Measurements from ENCODE around the gene CACNG4. TPM values are rescaled to one million over a fixed set of nuclear protein-coding genes. Genes with fewer than 3 reads are reported as not detected.

The CACNG4 gene
- total RNA-seq, 4 donors from 2014 or later = 0.21 to 3.9 (median 0.26) TPM; not detected in 1

GRCh38 chr17:67041531-67041930, 77.0 kb downstream of the CACNG4 start:
- no peaks in the 10 kb centered on the region for H3K36me3 ChIP-seq
- TF ChIP-seq POLR2A (IDR thresholded peaks at IDR 0.05) = no peak
- no peak for TF ChIP-seq CTCF (IDR thresholded peaks at IDR 0.05)

GRCh38 chr17:67041941-67042899, 77.7 kb downstream of the CACNG4 start:
- Histone ChIP-seq H3K4me3 (no peak overlapping the region), H3K27me3 (no peaks in the 10 kb centered on the region), H3K9me3 (no peaks in the 10 kb centered on the region), H3K27ac (no peak overlapping the region), H3K4me1 (no peaks in the 10 kb centered on the region), H3K36me3 (no peaks in the 10 kb centered on the region)
- DNase-seq = no peak
- intact Hi-C loops (cut with DNase I; ENCODE audit: low total_unique reads) = no loop called here
- no peak for TF ChIP-seq CTCF (IDR thresholded peaks at IDR 0.05)
- TF ChIP-seq POLR2A (IDR thresholded peaks at IDR 0.05) = no peak

More at GRCh38 chr17:67041531-67041930, 77.0 kb downstream of the CACNG4 start:
- no peaks in the 10 kb centered on the region for H3K4me1 ChIP-seq
- no peak for DNase-seq
- no peak overlapping the region for H3K27ac ChIP-seq
- no peaks in the 10 kb centered on the region for H3K9me3 ChIP-seq
- no peak overlapping the region for H3K4me3 ChIP-seq
- H3K27me3 ChIP-seq = no peaks in the 10 kb centered on the region
- intact Hi-C loops (cut with DNase I; ENCODE audit: low total_unique reads) = no loop called here

- DNase-seq = no peak
- Histone ChIP-seq H3K4me1 (no peaks in the 10 kb centered on the region), H3K9me3 (peaks cover 0 to 2% of the 10 kb centered on the region in 2 donors), H3K4me3 (no peak overlapping the region), H3K27me3 (no peaks in the 10 kb centered on the region), H3K27ac (no peak overlapping the region), H3K36me3 (no peaks in the 10 kb centered on the region)
- intact Hi-C loops (cut with DNase I; ENCODE audit: low total_unique reads) = no loop called here
- TF ChIP-seq CTCF (IDR thresholded peaks at IDR 0.05) (no peak), POLR2A (IDR thresholded peaks at IDR 0.05) (no peak)
These were observed 78.8 kb downstream of the CACNG4 start for GRCh38 chr17:67043283-67043682.

GRCh38 chr17:67044016-67044772, 79.7 kb downstream of the CACNG4 start, which contains the start of gene CACNG1:
Gene CACNG1 (plus strand): TSS chr17:67044554. CDS start chr17:67044661, 107 bp downstream.
- Histone ChIP-seq H3K27me3 (no peaks in the 10 kb centered on the region), H3K4me3 (no peak within 1 kb of the TSS), H3K36me3 (no peaks in the 10 kb centered on the region), H3K9me3 (peaks cover 0 to 5% of the 10 kb centered on the region in 2 donors), H3K27ac (no peak within 1 kb of the TSS), H3K4me1 (no peaks in the 10 kb centered on the region)
- intact Hi-C loops (cut with DNase I; ENCODE audit: low total_unique reads) = no loop called here
- no peak for TF ChIP-seq POLR2A (IDR thresholded peaks at IDR 0.05)
- TF ChIP-seq CTCF (IDR thresholded peaks at IDR 0.05) = no peak
- DNase-seq = no peak

All from uterus (tissue), 4 donors.